Measurements from ENCODE around the gene GLT8D2.

The GLT8D2 gene

GRCh38 chr12:104002686-104003085, 47.3 kb downstream of the GLT8D2 start:
- DNase-seq (ENCODE audit: low read depth, low spot score) = no peak

DNA sequence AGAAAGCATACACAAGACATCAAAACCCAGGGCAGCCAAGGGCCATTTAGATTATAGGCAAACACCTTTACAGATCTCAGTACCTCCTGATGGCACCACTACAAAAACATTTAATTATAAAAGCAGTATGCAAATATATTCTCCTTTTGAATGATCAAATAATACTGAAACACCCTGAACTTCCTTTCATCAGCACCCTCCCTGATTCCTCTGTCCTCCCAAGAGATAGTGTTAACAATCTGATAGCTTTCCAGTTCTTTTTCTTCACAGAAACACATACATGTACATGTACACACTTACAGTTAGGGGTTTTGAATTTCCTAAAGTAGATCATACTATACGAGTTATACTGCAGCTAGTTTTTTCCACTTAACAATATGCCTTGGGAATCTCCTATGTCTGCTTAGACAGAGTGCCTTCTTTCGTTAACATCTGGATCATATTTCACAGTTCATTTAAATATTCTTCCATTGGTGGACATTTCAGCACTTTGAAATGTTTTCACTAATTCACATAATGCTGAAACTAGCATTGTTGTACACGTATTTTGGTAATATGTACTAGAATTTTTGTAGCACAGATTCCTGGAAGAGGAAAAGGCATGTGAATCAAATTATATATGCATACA, 49.1 kb downstream of the GLT8D2 start:
- DNase-seq (ENCODE audit: low read depth, low spot score) = no peak

DNA sequence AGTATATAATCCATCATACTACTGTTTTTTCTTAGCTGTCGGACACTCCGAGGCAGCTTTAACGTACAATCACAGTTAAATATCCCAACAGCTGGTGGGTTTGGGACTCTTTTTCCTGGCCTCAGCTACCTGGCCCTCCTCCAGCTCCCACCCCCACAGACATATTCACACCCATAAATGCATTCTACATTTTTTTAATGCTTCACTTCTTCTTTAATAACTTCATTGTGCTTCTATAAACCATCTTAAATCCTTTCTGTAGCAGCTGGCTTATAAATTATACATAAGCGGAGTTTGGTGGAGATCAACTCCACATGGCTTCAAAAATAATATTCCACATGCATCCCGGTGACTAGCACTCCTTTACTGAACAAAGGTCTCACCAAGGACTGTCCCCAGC, 51.0 kb downstream of the GLT8D2 start:
- no peak for DNase-seq (ENCODE audit: low read depth, low spot score)

- DNase-seq (ENCODE audit: low read depth, low spot score) = no peak
These were observed 52.6 kb downstream of the GLT8D2 start for GRCh38 chr12:103997286-103997900.

GRCh38 chr12:103996595-103996994, 53.4 kb downstream of the GLT8D2 start:
- DNase-seq (ENCODE audit: low read depth, low spot score) = no peak

DNA sequence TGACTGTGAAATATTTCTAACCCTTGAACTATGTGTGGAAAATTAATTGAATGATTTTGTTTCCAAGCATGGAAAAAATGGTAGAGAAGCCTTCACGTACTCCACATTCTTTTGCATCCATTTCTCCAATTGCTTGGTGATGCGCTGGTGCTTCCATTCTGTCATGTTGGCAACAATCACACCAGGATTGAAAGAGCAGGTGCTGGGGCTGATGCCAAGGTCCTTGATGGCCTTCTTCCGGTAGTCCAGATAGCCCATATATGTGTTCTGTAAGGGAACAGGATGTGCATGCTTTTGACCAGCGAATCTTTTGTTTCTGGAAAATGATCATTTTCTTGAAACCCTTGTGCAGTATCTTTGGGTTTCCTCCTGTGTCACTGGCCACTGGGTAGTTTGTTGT, 55.8 kb downstream of the GLT8D2 start:
- no peak for DNase-seq (ENCODE audit: low read depth, low spot score)

DNA sequence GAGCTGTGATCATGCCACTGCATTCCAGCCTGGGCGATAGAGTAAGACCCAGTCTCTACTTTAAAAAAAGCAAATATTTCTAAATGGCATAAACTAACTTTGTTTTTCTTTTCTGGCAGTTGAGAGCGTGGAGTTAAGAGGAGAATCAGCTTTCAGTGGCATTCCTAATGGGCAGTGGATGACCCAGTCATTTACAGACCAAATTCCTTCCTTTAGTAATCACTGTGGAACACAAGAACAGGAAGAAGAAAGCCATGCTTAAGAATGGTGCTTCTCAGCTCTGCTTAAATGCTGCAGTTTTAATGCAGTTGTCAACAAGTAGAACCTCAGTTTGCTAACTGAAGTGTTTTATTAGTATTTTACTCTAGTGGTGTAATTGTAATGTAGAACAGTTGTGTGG, 63.2 kb downstream of the GLT8D2 start:
- DNase-seq (ENCODE audit: low read depth, low spot score) = peak; percentile 82

- no peak for DNase-seq (ENCODE audit: low read depth, low spot score)
These were observed 71.5 kb downstream of the GLT8D2 start for GRCh38 chr12:103978384-103978982.

DNA sequence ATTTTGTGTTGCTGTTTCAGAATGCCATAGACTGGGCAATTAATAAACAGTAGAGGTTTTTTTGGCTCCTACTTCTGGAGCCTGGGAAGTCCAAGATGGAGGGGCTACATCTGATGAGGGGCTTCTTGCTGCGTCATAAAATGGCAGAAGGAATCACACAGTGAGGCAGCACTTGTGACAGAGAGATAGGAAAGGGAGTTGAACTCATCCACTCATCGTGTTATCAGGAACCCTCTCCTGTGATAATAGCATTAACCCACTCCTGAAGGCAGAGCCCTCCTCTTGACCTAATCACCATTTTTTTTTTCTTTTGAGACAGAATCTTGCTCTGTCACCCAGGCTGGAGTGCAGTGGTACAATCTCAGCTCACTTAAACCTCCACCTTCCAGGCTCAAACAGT, 74.6 kb downstream of the GLT8D2 start:
- DNase-seq (ENCODE audit: low read depth, low spot score) = no peak

- no peak for DNase-seq (ENCODE audit: low read depth, low spot score)
These were observed 76.1 kb downstream of the GLT8D2 start for GRCh38 chr12:103973909-103974308.

DNA sequence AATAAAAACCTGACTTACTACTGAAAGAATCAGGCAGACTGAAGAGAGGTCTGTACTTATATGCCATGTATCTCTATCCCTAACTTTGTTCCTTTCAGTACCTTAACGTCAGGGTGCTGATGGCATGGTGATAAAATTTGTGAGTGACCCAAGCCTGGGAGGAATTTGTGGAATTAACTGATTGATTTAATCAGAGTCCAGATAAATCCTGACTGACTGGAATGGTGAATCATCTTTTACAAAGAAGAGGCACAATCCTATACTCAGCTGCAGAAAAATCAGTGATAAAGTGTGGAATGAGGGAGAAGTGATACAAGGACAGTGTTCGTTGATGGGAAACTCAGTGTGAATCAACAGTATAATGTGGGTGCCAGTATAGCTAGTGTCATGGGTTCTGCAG, 80.6 kb downstream of the GLT8D2 start:
- DNase-seq (ENCODE audit: low read depth, low spot score) = peak; percentile 59

DNA sequence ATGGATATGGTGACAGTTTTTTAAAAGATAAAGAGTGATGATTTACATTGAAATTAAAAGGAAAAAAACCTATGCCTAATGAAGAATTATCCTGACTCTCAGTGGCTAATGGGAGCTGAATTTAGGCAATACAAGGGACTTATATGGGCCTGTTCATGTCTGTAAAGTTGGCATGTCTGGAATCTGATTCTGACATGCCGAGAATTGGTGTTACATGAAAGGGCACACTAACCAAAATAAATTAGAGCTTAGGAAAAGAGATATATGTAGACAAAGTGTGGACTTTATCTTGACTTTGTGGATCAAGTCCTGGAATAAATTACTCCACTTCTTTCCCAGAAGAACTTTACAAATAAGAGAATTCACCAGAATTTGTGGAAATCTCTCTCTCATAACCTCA, 83.3 kb downstream of the GLT8D2 start:
- DNase-seq (ENCODE audit: low read depth, low spot score) = peak; percentile 27

- peak; percentile 99 for DNase-seq (ENCODE audit: low read depth, low spot score)
These were observed 84.1 kb downstream of the GLT8D2 start, which contains the start of gene TDG for GRCh38 chr12:103965590-103966504. Gene TDG (plus strand): TSS chr12:103965872. CDS start chr12:103966038, 166 bp downstream.

DNA sequence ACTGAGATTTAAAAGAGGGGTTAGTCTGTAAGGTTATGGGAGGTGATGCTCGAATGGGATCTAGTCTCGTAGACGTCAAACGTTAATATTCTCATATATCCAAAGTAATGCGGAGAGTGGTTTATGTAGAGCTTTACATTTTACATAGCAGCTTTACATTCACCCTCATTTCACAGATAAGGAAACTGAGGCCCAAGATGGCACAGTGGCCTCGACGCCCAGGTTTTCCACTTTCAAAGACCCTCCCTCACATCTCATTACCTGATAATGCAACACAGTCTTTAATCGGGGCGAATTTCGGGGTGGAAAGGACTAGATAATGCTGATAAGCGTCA, 84.8 kb downstream of the GLT8D2 start:
- DNase-seq (ENCODE audit: low read depth, low spot score) = no peak

DNA sequence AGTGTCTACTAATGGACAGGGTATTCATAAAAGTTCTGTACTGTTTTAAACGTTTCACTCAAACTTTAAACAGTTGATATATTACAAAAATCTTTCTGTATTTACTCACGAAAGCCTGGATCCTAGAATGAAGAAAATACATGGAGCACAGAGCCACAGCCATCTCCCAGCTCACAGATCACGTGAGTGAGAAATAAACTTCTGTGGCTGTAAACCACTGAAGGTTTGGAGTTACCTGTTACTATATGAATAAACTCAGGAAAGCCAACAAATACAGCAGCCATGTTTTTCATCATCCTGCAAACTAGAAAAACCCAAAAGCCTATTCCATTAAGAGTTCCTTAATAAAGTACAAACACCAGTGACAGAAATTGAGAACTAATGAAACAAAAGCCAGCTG, 85.2 kb downstream of the GLT8D2 start:
- DNase-seq (ENCODE audit: low read depth, low spot score) = no peak

DNA sequence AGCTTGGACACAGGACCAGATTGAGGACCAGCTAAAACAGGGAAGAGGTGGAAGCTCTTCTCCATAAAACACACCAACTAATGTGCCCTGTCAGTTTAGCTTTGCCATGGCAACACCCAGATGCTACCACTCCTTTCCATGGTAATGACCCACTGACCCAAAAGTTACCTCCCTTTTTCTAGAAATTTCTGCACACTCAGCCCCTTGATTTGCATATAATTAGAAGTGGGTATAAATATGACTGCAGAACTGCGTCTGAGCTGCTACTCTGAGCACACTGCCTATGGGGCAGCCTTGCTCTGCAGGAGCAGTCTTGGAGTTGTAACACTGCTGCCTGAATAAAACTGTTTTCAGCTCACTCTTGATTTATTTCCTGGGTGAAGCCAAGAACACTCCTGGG, 87.5 kb downstream of the GLT8D2 start:
- no peak for DNase-seq (ENCODE audit: low read depth, low spot score)

DNA sequence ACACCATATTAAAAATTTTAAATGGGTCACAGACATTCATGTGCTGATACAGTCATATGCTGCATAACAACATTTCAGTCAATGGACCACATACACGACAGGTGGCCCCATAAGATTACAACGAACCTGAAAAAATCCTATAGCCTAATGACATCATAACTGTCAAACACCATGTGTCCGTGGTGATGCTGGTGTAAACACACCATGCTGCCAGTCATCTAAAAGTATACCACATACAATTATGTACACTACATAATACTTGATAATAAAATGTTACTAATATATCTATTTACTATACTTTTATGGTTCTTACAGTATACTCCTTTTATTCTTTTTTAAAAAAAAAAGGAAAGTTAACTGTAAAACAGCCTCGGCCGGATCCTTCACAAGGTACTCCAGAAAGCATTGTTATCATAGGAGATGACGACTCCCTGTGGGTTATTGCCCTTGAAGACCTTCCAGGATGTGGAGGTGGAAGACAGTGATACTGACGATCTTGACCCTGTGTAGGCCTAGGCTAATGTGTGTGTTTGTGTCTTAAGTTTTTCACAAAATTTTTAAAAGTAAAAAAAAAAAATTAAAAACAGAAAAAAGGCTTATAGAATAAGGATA, 89.3 kb downstream of the GLT8D2 start:
- DNase-seq (ENCODE audit: low read depth, low spot score) = no peak

GRCh38 chr12:103958621-103959020, 91.4 kb downstream of the GLT8D2 start:
- DNase-seq (ENCODE audit: low read depth, low spot score) = no peak

DNA sequence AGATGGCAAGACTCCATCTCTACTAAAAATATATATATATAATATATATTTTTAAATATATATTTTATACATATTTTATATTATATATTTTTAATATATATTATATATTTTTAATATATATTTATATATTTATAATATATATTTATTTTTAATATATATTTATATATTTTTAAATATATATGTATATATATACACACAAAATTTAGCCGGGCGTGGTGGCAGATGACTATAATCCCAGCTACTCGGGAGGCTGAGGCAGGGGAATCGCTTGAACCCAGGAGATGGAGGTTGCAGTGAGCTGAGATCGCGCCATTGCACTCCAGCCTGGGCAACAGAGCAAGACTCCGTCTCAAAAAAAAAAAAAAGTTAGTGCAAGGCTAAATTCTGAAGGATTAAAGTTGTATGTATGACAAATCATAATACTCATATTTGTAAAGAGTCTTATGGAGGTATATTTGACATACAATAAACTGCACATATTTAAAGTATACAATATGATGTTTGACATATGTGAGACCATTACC, 92.1 kb downstream of the GLT8D2 start:
- DNase-seq (ENCODE audit: low read depth, low spot score) = no peak

- DNase-seq (ENCODE audit: low read depth, low spot score) = no peak
These were observed 93.4 kb downstream of the GLT8D2 start for GRCh38 chr12:103956509-103957027.

DNA sequence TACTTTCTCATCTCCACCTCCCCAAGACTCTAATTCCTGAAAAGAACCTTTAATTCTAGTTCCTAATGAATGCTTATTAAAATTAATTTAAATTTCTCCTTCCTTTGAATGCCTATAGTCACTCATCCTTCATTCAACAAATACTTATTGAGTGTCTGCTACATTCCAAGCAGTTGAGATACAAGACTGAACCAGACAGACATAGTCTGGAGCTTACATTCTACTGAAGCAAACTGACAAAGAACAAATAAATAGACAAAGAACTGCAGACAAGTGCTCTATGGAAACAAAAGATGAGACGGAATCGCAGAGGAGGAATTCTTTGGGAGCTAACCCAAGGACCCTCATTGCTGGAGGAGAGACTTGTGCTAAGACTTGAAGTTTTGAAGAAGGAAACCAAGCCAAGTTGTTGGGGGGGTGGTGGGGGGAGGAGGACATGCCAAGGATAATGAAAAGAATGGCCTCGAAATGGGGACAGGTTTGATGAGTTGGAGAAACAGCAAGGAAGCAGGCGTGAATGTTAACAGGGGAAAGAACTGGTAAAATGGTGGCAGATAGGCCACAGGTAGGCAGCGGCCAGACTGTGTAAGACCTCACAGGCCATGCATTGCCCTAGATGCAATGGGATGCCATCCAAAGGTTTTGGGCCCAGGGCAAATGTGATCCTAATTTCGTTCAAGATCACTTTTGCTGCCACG, 94.0 kb downstream of the GLT8D2 start:
- peak; percentile 44 for DNase-seq (ENCODE audit: low read depth, low spot score)
